Lower lobe of right lung (tissue), 2 donors: ENCODE data around the gene FANCB. TPM values are rescaled to one million over a fixed set of nuclear protein-coding genes. Genes with fewer than 3 reads are reported as not detected.

ENCODE experiments used
- ATAC-seq, 2 donors: fragments of 200-7000 bp; cut with Tn5 transposase; one replicate each; pipeline ENCODE4 v1.9.1; 2020 to 2022; ENCODE audit warnings: mild to moderate bottlenecking in 2 of 2, moderate library complexity in 2 of 2
- DNase-seq: peaks from one replicate; pipeline ENCODE4 v3.0.0-alpha.2; 2020
- H3K27ac ChIP-seq: fragments of 200-600 bp; one replicate; pipeline ENCODE4 v1.8.0; 2022
- H3K27me3 ChIP-seq: fragments of 200-600 bp; one replicate; pipeline ENCODE4 v1.8.0; 2022; ENCODE audit warnings: low read depth
- H3K36me3 ChIP-seq: fragments of 200-600 bp; one replicate; pipeline ENCODE4 v1.8.0; 2022; ENCODE audit warnings: mild to moderate bottlenecking
- H3K4me1 ChIP-seq: fragments of 200-600 bp; one replicate; pipeline ENCODE4 v1.8.0; 2022
- H3K4me3 ChIP-seq: fragments of 200-600 bp; one replicate; pipeline ENCODE4 v1.8.0; 2022; ENCODE audit warnings: mild to moderate bottlenecking
- H3K9me3 ChIP-seq: fragments of 200-600 bp; one replicate; pipeline ENCODE4 v1.8.0; 2022
- CTCF ChIP-seq: fragments of 200-600 bp; IDR thresholded peaks from one replicate; pipeline ENCODE4 v1.8.0; 2022; ENCODE audit warnings: antibody characterized with exemption, mild to moderate bottlenecking
- intact Hi-C: fragments of 100-400 bp; cut with DNase I; formaldehyde crosslinking; loops from one replicate; pipeline ENCODE4 v1.11.0; 2022
- total RNA-seq: library from RNA; stranded (reverse); fragmentation: NEBNext Ultra II Directional; extraction: Animal tissue kit (Norgen Biotek cat#: 25700); gene quantifications from one replicate; pipeline ENCODE4 v1.2.1, GENCODE V29; 2021
- donor health status: DM: no; HTN: yes; CAD: no; lungs with severe emphysema.

FANCB gene
- total RNA-seq, 1 donor from 2014 or later: 1.5 TPM

- H3K4me1 ChIP-seq: no peaks in the 10 kb centered on the region
- H3K27ac ChIP-seq: no peak overlapping the region
- no peak for ATAC-seq
- H3K27me3 ChIP-seq: no peaks in the 10 kb centered on the region
- H3K36me3 ChIP-seq: peaks cover 68% of the 10 kb centered on the region
- intact Hi-C loops: no loop called here
- H3K9me3 ChIP-seq: no peaks in the 10 kb centered on the region
- DNase-seq: no peak
- H3K4me3 ChIP-seq: no peak overlapping the region
- no peak for TF ChIP-seq CTCF
Observed at GRCh38 chrX:14915596-14915995, 42.7 kb upstream of the FANCB start.

GRCh38 chrX:14913241-14913640, 40.4 kb upstream of the FANCB start:
- Histone ChIP-seq H3K36me3 (peaks cover 63% of the 10 kb centered on the region), H3K4me1 (no peaks in the 10 kb centered on the region), H3K27ac (no peak overlapping the region), H3K27me3 (no peaks in the 10 kb centered on the region), H3K4me3 (no peak overlapping the region), H3K9me3 (no peaks in the 10 kb centered on the region)
- no peak for TF ChIP-seq CTCF
- no peak for DNase-seq
- ATAC-seq: no peak
- intact Hi-C loops: no loop called here

GRCh38 chrX:14903891-14904290, 31.0 kb upstream of the FANCB start:
- H3K4me1 ChIP-seq: no peaks in the 10 kb centered on the region
- intact Hi-C loops: no loop called here
- ATAC-seq (no peak), DNase-seq (no peak)
- H3K36me3 ChIP-seq: peaks cover 3% of the 10 kb centered on the region
- TF ChIP-seq CTCF: no peak
- no peaks in the 10 kb centered on the region for H3K9me3 ChIP-seq
- H3K27me3 ChIP-seq: no peaks in the 10 kb centered on the region
- H3K27ac ChIP-seq: no peak overlapping the region
- no peak overlapping the region for H3K4me3 ChIP-seq

GRCh38 chrX:14902537-14902936, 29.7 kb upstream of the FANCB start:
- intact Hi-C loops: no loop called here
- Histone ChIP-seq H3K27ac (no peak overlapping the region), H3K27me3 (no peaks in the 10 kb centered on the region), H3K4me1 (no peaks in the 10 kb centered on the region), H3K4me3 (no peak overlapping the region), H3K36me3 (peaks cover 3% of the 10 kb centered on the region), H3K9me3 (no peaks in the 10 kb centered on the region)
- no peak for TF ChIP-seq CTCF
- DNase-seq (no peak), ATAC-seq (no peak)

GRCh38 chrX:14899607-14900006, 26.7 kb upstream of the FANCB start:
- H3K27ac ChIP-seq: no peak overlapping the region
- ATAC-seq (no peak), DNase-seq (no peak)
- TF ChIP-seq CTCF: no peak
- H3K4me3 ChIP-seq: no peak overlapping the region
- peaks cover 3% of the 10 kb centered on the region for H3K36me3 ChIP-seq
- intact Hi-C loops: no loop called here
- H3K27me3 ChIP-seq: no peaks in the 10 kb centered on the region
- no peaks in the 10 kb centered on the region for H3K4me1 ChIP-seq
- H3K9me3 ChIP-seq: no peaks in the 10 kb centered on the region

- intact Hi-C loops: no loop called here
- ATAC-seq (no peak), DNase-seq (no peak)
- Histone ChIP-seq H3K27ac (no peak overlapping the region), H3K4me1 (no peaks in the 10 kb centered on the region), H3K4me3 (no peak overlapping the region), H3K36me3 (no peaks in the 10 kb centered on the region), H3K9me3 (no peaks in the 10 kb centered on the region), H3K27me3 (no peaks in the 10 kb centered on the region)
- TF ChIP-seq CTCF: no peak
Observed at GRCh38 chrX:14897042-14897441, 24.2 kb upstream of the FANCB start.
